ENCODE measurements around the gene MTMR3. TPM values are rescaled to one million over a fixed set of nuclear protein-coding genes. Genes with fewer than 3 reads are reported as not detected.

The MTMR3 gene
- total and polyA plus RNA-seq, 2 of the 8 experiments (the other 6 are each of a cell fraction or from before 2014, with no cell fraction given): 16.9 to 18.5 TPM

DNA sequence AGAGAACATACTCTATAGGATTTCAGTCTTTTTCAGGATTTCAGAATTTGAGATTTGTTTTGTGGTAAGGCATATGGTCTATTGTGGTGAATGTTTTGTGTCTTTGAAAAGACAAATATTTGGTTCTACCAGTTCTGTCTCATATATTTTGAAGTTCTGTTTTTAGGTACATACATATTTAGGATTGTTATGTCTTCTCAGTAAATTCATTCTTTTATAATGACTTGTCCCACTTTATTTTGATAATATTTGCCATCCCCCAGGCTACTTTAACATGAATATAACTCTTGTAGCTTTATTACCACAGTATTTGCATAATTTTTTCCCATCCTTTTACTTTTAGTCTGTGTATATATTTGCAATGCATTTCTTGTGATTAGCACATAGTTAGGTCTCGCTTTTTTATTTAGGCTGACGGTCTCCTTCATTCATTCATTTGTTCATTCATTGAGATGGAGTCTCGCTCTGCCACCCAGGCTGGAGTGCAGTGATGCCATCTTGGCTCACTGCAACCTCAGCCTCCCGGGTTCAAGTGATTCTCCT lies 32.1 kb downstream of the MTMR3 start:
- Histone ChIP-seq H3K27me3 (replicated peaks in 1 of 4; ENCODE audit: control insufficient read depth in 3 of 4, extremely low read depth in 1 of 4, insufficient read depth in 3 of 4, low read length in 3 of 4) (no peaks in the 10 kb centered on the region), H3K27ac (ENCODE audit: low read depth, low read length) (no peak overlapping the region), H2BK15ac (ENCODE audit: low read length) (no peak overlapping the region), H3K4ac (replicated peaks; ENCODE audit: insufficient read length, low read depth, low read length) (no peak overlapping the region), H4K20me1 (replicated peaks in 1 of 2; ENCODE audit: control insufficient read depth in 1 of 2, insufficient read depth in 2 of 2, low read length in 2 of 2) (peaks cover 0 to 5% of the 10 kb centered on the region in 2 experiments), H4K5ac (ENCODE audit: insufficient read length, low read depth, low read length) (no peak overlapping the region), H2BK120ac (replicated peaks; ENCODE audit: low read depth, low read length) (no peak overlapping the region), H3K4me2 (ENCODE audit: insufficient read depth in 1 of 2, low read depth in 2 of 2, low read length in 2 of 2) (no peak overlapping the region), H3K79me1 (ENCODE audit: low read depth, low read length) (peaks cover 3% of the 10 kb centered on the region; the same call in 1 of the 2 replicates), H3K9ac (replicated peaks in 1 of 4; ENCODE audit: extremely low read depth in 1 of 4, low read depth in 3 of 4, low read length in 3 of 4) (no peak overlapping the region), H3K23me2 (ENCODE audit: low read depth, low read length) (no peaks in the 10 kb centered on the region), H3K4me1 (replicated peaks in 1 of 4; ENCODE audit: control insufficient read depth in 3 of 4, insufficient read depth in 4 of 4, low read length in 3 of 4) (peaks cover 6 to 22% (median 8%) of the 10 kb centered on the region in 4 experiments; a peak in 5 of 7 replicates), H3K36me3 (ENCODE audit: control insufficient read depth in 2 of 4, insufficient read depth in 4 of 4, low read length in 3 of 4) (no peaks in the 10 kb centered on the region), H2AK5ac (ENCODE audit: low read depth, low read length) (no peak overlapping the region), H2BK5ac (ENCODE audit: low read depth, low read length) (no peak overlapping the region), H3K56ac (replicated peaks; ENCODE audit: insufficient read length, low read depth, low read length) (no peak overlapping the region), H4K8ac (ENCODE audit: extremely low read depth, insufficient read depth, low read length) (no peak overlapping the region), H2AFZ (ENCODE audit: low read length) (no peak overlapping the region), H4K91ac (replicated peaks; ENCODE audit: insufficient read length, low read length) (no peak overlapping the region), H3K14ac (ENCODE audit: insufficient read length) (no peak overlapping the region), H2BK12ac (ENCODE audit: low read depth, low read length) (no peak overlapping the region), H3K9me3 (ENCODE audit: insufficient read depth in 2 of 2, low read depth in 1 of 2, low read length in 1 of 2) (no peaks in the 10 kb centered on the region), H3K18ac (ENCODE audit: extremely low read depth, low read length) (no peak overlapping the region; the same call in 1 of the 2 replicates), H3K4me3 (ENCODE audit: extremely low read depth in 1 of 4, insufficient read depth in 2 of 4, low read depth in 3 of 4, low read length in 4 of 4) (no peak overlapping the region), H3K79me2 (ENCODE audit: control insufficient read depth in 1 of 2, insufficient read depth in 2 of 2, low read length in 2 of 2) (peaks cover 0 to 78% of the 10 kb centered on the region in 2 experiments; a peak in 2 of 4 replicates), H3K23ac (ENCODE audit: insufficient read length) (no peak overlapping the region), H2BK20ac (ENCODE audit: low read length) (no peak overlapping the region)
- DNase-seq (ENCODE audit: low read depth in 1 of 2, low spot score in 2 of 2): no peak
- WGBS, 2 experiments (ENCODE audit: extremely low coverage in 1 of 2, insufficient coverage in 1 of 2, insufficient read length in 1 of 2, insufficient replicate concordance in 2 of 2, low coverage in 1 of 2, low lambda C conversion rate in 2 of 2, missing lambda C conversion rate in 1 of 2): 88% methylated on average over 4 of the region's 4 CpGs; no CpG with 5 or more reads in 1 of the 2 experiments
- POLR2A ChIA-PET (ENCODE audit: partially characterized antibody): interaction anchor here (1.1 kb wide), 1 partner anchor 19 kb away, joined by 3 read pairs; no protein-coding TSS in a partner anchor
- FAIRE-seq: no peak
- TF ChIP-seq TCF12 (IDR thresholded peaks at IDR 0.05; ENCODE audit: low read depth, low read length) (no peak), ZNF274 (IDR thresholded peaks at IDR 0.05; ENCODE audit: borderline replicate concordance, extremely low read depth, low read length) (no peak), HDAC6 (IDR thresholded peaks at IDR 0.05; ENCODE audit: low read depth, low read length) (no peak), SP2 (IDR thresholded peaks at IDR 0.05; ENCODE audit: low read length) (no peak), SRF (IDR thresholded peaks at IDR 0.05; ENCODE audit: low read depth, low read length) (no peak), CREB1 (IDR thresholded peaks at IDR 0.05) (no peak), TAF1 (IDR thresholded peaks at IDR 0.05; ENCODE audit: low read depth, low read length) (no peak), BACH1 (IDR thresholded peaks at IDR 0.05; ENCODE audit: low read length) (no peak), CHD1 (IDR thresholded peaks at IDR 0.05; ENCODE audit: low read depth, low read length) (no peak), MAFK (IDR thresholded peaks at IDR 0.05; ENCODE audit: low read depth, low read length) (no peak)
- TF ChIP-seq, protein P1, sequence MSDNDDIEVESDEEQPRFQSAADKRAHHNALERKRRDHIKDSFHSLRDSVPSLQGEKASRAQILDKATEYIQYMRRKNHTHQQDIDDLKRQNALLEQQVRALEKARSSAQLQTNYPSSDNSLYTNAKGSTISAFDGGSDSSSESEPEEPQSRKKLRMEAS (IDR thresholded peaks at IDR 0.05): no peak
- CTCF ChIA-PET (ENCODE audit: partially characterized antibody): interaction anchor here (2.0 kb wide), 1 partner anchor 90 kb away, joined by 6 read pairs; no protein-coding TSS in a partner anchor
